ENCODE results near the gene RAB31. TPM values are rescaled to one million over a fixed set of nuclear protein-coding genes. Genes with fewer than 3 reads are reported as not detected.
"Not testable (repeated sequence)": the region's sequence is repeated elsewhere in the genome, so short reads cannot be mapped to it uniquely, and the experiment has no call there.

The RAB31 gene
- polyA plus RNA-seq, 1 donor, result 15.5 TPM

DNA sequence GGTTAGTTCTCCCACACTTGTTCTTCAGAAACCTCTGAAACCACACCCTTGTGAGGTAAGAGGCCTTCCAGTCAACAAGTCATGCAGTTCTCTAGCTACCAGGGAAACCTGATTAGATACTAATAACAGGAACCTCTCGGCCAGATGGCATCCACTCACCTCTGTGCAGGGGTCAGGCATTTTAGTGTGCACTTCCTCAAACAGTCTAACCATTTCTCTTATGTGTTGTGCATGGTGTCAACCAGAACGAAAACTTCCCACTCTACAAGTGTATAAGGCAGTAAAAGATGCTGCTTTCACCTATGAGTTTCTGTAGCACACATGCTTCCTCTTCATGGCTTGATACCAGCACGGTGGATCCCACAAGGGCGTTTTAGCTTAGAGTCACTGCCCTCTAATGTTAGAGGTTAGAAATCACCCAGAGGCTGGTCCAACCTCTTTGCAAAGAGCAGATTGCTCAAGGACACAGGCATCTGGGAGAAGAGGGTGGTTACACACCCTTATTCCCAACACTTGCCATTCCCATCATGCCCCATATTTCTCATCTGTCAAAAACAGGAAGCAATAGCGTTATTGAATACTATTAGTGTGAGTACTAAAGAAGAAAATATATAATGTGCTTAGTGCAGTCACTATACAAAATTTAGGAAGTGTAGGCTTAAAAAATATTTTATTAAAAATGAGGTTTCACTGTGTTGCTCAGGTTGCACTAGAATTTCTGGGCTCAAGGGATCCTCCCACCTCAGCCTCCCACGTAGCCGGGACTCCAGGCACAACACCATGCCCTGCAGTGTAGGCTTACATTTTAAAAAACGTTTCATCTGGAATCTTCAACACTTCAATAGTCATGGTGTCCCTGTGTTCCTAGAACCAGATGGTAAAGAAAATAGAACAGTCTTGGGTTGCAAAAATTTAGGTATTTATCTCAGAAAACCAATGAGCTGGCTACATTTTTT lies 34.5 kb upstream of the RAB31 start:
- H3K36me3 ChIP-seq (ENCODE audit: control insufficient read depth, insufficient read depth, low read length), result no peaks in the 10 kb centered on the region
- H3K9me3 ChIP-seq (ENCODE audit: control insufficient read depth, low read depth, low read length), result no peaks in the 10 kb centered on the region
- no CpG with 5 or more reads among the region's 8 CpGs for WGBS (ENCODE audit: insufficient coverage, low lambda C conversion rate)
- H3K27ac ChIP-seq (ENCODE audit: low read length), result peak overlapping the region; percentile 91
- DNase-seq, result peak; percentile 93 to 98
- no peaks in the 10 kb centered on the region for H3K27me3 ChIP-seq (ENCODE audit: control insufficient read depth, insufficient read depth, low read length)
- no peak overlapping the region for H3K4me3 ChIP-seq (ENCODE audit: low read length)
- peaks cover 10% of the 10 kb centered on the region for H3K4me1 ChIP-seq (ENCODE audit: control insufficient read depth, insufficient read depth, low read length)

DNA sequence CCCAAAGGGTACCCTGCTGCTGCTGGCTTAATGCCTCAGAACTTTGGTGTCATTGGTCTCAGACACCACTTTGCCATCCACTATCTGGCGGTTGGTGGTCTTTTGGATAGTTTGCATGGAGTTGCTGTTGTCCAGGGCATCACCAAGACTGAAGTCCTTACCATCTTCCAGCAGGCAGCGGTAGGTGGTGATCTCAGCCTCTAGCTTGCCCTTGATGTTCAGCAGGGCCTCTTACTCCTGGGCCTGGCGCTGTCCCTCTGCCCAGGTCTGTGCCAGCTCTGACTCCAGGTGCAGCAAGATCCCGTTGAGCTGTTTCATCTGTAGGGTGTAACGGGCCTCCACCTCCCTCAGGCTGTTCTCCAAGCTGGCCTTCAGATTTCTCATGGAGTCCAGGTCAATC lies 29.9 kb upstream of the RAB31 start:
- H3K27ac ChIP-seq (ENCODE audit: low read length); H3K4me3 ChIP-seq (ENCODE audit: low read length); H3K27me3 ChIP-seq (ENCODE audit: control insufficient read depth, insufficient read depth, low read length); DNase-seq; H3K9me3 ChIP-seq (ENCODE audit: control insufficient read depth, low read depth, low read length); H3K36me3 ChIP-seq (ENCODE audit: control insufficient read depth, insufficient read depth, low read length): not testable (repeated sequence)
- H3K4me1 ChIP-seq (ENCODE audit: control insufficient read depth, insufficient read depth, low read length), result peaks cover 10% of the 10 kb centered on the region
- WGBS (ENCODE audit: insufficient coverage, low lambda C conversion rate), result no CpG with 5 or more reads among the region's 5 CpGs

DNA sequence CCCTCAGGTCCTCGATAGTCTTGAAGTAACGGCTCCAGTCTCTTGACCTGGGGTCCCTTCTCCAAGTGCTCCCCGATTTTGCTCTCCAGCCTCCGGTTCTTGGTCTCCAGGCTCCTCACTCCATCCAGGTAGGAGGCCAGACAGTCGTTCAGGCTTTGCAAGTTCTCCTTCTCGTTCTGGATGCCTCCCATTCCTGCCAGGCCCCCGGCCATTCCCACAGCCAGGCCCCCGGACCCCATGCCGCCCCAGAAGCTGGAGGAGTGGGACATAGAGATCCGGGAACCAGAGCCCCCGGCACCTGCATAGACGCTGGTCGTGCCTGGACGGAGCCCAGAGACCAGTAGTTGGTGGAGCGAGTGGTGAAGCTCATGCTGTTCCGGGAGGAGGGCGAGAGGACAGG lies 29.0 kb upstream of the RAB31 start:
- H3K27ac ChIP-seq (ENCODE audit: low read length), result no peak overlapping the region
- WGBS (ENCODE audit: insufficient coverage, low lambda C conversion rate), result no CpG with 5 or more reads among the region's 17 CpGs
- H3K4me3 ChIP-seq (ENCODE audit: low read length), result no peak overlapping the region
- DNase-seq, result no peak
- H3K36me3 ChIP-seq (ENCODE audit: control insufficient read depth, insufficient read depth, low read length), result no peaks in the 10 kb centered on the region
- H3K4me1 ChIP-seq (ENCODE audit: control insufficient read depth, insufficient read depth, low read length), result peaks cover 2% of the 10 kb centered on the region
- no peaks in the 10 kb centered on the region for H3K27me3 ChIP-seq (ENCODE audit: control insufficient read depth, insufficient read depth, low read length)
- H3K9me3 ChIP-seq (ENCODE audit: control insufficient read depth, low read depth, low read length), result no peaks in the 10 kb centered on the region

DNA sequence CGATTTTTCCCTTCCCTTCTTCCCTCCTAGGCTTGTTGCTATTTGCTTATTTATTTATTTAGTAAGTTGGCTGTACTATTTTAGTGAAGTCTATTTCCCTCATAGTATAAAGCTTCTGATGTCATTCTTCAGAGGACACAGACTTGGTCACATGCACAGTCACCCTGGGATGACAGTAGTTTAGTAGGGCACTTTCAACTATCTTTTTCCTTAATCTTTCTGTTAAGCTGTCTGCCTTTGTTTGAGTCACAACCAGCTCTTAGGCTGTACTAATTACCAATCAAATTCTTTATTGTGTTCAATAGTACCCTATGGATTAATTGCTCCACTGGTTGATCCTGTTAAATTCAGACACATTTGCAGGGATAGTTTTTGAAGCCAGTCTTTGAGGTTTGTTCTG lies 26.9 kb upstream of the RAB31 start:
- no peaks in the 10 kb centered on the region for H3K27me3 ChIP-seq (ENCODE audit: control insufficient read depth, insufficient read depth, low read length)
- no peaks in the 10 kb centered on the region for H3K36me3 ChIP-seq (ENCODE audit: control insufficient read depth, insufficient read depth, low read length)
- H3K9me3 ChIP-seq (ENCODE audit: control insufficient read depth, low read depth, low read length), result no peaks in the 10 kb centered on the region
- 86% methylated on average over 1 of the region's 1 CpG for WGBS (ENCODE audit: insufficient coverage, low lambda C conversion rate)
- no peaks in the 10 kb centered on the region for H3K4me1 ChIP-seq (ENCODE audit: control insufficient read depth, insufficient read depth, low read length)
- H3K27ac ChIP-seq (ENCODE audit: low read length), result no peak overlapping the region
- no peak overlapping the region for H3K4me3 ChIP-seq (ENCODE audit: low read length)
- DNase-seq, result no peak

DNA sequence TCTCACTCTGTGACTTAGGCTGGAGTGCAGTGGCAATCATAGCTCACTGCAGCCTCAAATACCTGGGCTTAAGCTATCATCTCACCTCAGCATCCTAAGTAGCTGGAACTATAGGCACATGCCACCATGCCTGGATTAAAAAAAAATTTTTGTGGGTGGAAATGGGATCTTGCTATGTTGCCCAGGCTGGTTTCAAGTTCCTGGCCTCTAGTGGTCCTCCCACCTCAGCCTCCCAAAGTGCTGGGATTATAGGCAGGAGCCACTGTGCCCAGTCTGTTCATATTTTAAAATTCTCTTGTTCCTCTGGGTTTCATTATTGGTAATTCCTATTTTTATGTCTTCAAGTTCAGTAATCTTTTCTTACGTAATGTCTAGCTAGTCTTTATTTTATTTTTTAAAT lies 25.5 kb upstream of the RAB31 start:
- Histone ChIP-seq H3K4me3 (ENCODE audit: low read length) (no peak overlapping the region), H3K9me3 (ENCODE audit: control insufficient read depth, low read depth, low read length) (no peaks in the 10 kb centered on the region), H3K27ac (ENCODE audit: low read length) (no peak overlapping the region), H3K4me1 (ENCODE audit: control insufficient read depth, insufficient read depth, low read length) (no peaks in the 10 kb centered on the region), H3K36me3 (ENCODE audit: control insufficient read depth, insufficient read depth, low read length) (no peaks in the 10 kb centered on the region), H3K27me3 (ENCODE audit: control insufficient read depth, insufficient read depth, low read length) (no peaks in the 10 kb centered on the region)
- 93% methylated on average over 1 of the region's 1 CpG for WGBS (ENCODE audit: insufficient coverage, low lambda C conversion rate)
- DNase-seq, result no peak

DNA sequence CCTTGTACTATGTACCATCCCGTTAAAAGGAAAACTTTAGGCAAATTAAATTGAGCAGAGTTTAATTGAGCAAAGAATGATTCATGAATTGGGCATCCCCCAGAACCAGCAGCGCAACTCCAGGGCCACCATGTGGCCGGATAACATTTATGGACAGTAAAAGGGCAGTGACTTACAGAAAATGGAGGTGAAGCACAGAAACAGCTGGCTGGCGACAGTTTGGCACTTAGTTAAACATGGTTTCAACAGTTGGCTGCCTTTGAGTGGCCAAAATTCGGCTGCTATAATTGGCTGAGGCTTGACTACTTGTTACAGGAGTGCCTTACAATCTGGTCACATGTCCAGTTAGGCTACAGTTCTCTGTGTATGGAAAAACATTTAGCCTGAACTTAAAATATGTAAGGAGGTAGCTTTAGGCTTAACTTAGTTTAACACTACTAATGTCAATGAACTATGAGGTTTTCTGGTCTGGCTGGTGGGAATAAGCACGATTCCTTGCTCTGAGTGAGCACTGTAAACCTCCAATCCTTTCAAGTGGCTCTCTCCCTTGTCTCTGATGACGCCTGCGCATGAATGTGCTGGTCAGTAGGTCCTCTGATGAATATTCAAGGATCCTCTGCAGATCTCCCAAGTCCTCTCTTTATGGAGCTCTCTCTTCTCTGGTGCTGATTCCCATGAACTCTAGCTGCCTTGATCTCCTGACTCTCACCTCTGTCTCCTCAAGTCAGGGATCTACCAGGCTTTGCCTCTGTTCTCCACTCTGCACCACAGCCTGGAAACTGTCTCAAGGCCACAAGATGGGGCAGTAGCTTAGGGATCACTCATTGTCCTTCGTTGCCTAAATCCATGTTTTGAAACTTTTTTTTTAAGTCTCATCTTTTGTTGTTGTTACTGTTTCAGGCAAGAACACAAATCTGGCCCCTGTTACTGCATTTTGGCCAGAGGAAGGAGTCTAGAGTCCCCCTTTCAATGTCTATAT lies 24.4 kb upstream of the RAB31 start:
- H3K27ac ChIP-seq (ENCODE audit: low read length), result no peak overlapping the region
- DNase-seq, result no peak

DNA sequence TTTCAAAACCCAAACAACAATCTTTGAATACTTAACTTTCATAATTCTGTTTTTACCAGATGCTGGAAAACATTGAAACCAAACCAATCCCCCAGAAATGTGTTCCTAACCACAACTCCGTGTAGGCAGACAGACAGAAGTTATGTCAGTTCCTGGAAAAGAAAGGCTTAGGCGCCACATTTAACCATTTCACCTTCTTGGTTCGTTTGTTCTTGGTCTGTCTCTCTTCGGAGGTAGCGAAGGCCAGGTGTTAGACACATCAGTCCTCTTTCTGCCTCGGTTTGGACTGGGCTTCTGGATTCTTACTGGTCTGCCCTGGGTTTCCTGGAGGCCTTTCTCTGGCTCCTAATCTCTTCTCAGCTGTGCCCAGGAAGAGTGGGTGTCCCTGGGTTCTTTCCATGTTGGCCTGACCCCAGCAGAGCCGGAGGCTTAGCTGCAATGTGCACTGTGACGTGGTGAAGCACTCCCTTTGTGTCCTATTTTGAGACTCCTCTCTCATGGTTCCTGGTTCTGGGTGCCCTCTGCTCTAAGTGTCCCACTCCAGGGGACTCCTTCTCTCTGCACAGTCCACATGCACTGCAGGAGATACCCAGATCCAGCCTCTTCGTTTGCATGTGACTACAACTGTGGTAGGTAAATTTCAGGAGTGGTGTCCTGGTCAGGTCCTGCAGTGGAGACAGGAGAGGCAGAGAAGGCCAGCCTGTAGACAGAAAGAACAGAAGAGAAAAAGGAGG lies 23.1 kb upstream of the RAB31 start:
- no peaks in the 10 kb centered on the region for H3K36me3 ChIP-seq (ENCODE audit: control insufficient read depth, insufficient read depth, low read length)
- no peak overlapping the region for H3K4me3 ChIP-seq (ENCODE audit: low read length)
- H3K4me1 ChIP-seq (ENCODE audit: control insufficient read depth, insufficient read depth, low read length), result no peaks in the 10 kb centered on the region
- no peaks in the 10 kb centered on the region for H3K9me3 ChIP-seq (ENCODE audit: control insufficient read depth, low read depth, low read length)
- no CpG with 5 or more reads among the region's 9 CpGs for WGBS (ENCODE audit: insufficient coverage, low lambda C conversion rate)
- no peaks in the 10 kb centered on the region for H3K27me3 ChIP-seq (ENCODE audit: control insufficient read depth, insufficient read depth, low read length)
- DNase-seq, result no peak
- H3K27ac ChIP-seq (ENCODE audit: low read length), result no peak overlapping the region

More for the DNA sequence above, 24.4 kb upstream of the RAB31 start:
- Histone ChIP-seq H3K9me3 (ENCODE audit: control insufficient read depth, low read depth, low read length) (no peaks in the 10 kb centered on the region), H3K36me3 (ENCODE audit: control insufficient read depth, insufficient read depth, low read length) (no peaks in the 10 kb centered on the region), H3K27me3 (ENCODE audit: control insufficient read depth, insufficient read depth, low read length) (no peaks in the 10 kb centered on the region), H3K4me3 (ENCODE audit: low read length) (no peak overlapping the region), H3K4me1 (ENCODE audit: control insufficient read depth, insufficient read depth, low read length) (no peaks in the 10 kb centered on the region)
- WGBS (ENCODE audit: insufficient coverage, low lambda C conversion rate), result 90% methylated on average over 2 of the region's 9 CpGs

DNA sequence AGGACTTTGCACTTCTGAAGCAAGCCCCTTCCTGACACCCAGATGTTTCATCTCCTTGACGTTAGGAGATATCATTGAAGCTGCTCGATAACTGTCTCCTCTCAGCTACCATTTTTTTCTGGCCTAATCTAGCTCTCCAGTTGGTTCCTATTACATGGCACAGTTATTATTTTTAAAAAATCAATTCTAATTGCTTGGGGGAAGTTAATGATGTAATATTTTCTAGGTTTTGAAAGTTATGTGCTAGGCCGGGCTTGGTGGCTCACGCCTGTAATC lies 22.5 kb upstream of the RAB31 start:
- Histone ChIP-seq H3K4me3 (ENCODE audit: low read length) (no peak overlapping the region), H3K4me1 (ENCODE audit: control insufficient read depth, insufficient read depth, low read length) (no peaks in the 10 kb centered on the region), H3K27me3 (ENCODE audit: control insufficient read depth, insufficient read depth, low read length) (no peaks in the 10 kb centered on the region), H3K27ac (ENCODE audit: low read length) (no peak overlapping the region), H3K9me3 (ENCODE audit: control insufficient read depth, low read depth, low read length) (no peaks in the 10 kb centered on the region), H3K36me3 (ENCODE audit: control insufficient read depth, insufficient read depth, low read length) (no peaks in the 10 kb centered on the region)
- no peak for DNase-seq
- WGBS (ENCODE audit: insufficient coverage, low lambda C conversion rate), result no CpG with 5 or more reads among the region's 4 CpGs

DNA sequence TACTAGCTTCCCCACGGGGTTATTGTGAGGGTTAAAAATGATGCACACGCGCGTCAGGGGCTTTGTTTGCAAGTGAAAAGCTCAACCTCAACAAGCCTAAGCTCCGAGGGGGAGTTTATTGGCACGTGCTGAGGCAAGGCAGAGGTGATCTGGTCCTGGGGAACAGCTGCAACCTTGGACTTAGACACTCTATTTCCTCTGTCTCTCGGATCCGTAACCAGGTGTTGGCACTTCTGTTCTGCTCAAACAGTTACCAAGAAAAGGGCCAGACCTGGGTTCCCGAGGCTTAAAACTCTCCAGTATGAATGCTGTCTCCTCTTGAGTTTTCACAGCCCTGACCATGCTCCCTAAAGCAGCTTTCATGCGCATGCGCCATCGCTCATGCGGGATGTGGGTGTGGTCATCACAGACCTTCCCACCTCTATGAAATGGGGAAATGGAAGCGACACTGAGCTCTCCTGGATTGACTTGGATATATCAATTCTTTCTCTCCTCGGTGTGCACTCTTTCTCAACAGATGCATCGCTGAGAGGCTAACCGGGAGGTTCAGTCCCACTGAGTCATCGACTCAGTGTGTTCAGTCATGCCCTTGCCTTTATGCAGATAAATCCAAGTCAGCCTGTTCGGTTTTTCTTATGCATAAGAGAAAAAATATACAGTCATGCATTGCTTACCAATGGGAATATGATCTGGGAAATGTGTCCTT lies 19.9 kb upstream of the RAB31 start:
- WGBS (ENCODE audit: insufficient coverage, low lambda C conversion rate), result 90% methylated on average over 2 of the region's 19 CpGs
- H3K9me3 ChIP-seq (ENCODE audit: control insufficient read depth, low read depth, low read length), result no peaks in the 10 kb centered on the region
- H3K36me3 ChIP-seq (ENCODE audit: control insufficient read depth, insufficient read depth, low read length), result no peaks in the 10 kb centered on the region
- H3K4me3 ChIP-seq (ENCODE audit: low read length), result no peak overlapping the region
- no peaks in the 10 kb centered on the region for H3K27me3 ChIP-seq (ENCODE audit: control insufficient read depth, insufficient read depth, low read length)
- DNase-seq, result no peak
- H3K27ac ChIP-seq (ENCODE audit: low read length), result no peak overlapping the region
- H3K4me1 ChIP-seq (ENCODE audit: control insufficient read depth, insufficient read depth, low read length), result no peaks in the 10 kb centered on the region

All from large intestine (tissue), 3 donors.